Measurements from ENCODE around the gene FSTL5.

- TF ChIP-seq CTCF (IDR thresholded peaks at IDR 0.05; ENCODE audit: borderline replicate concordance, extremely low read depth, low read length, poor library complexity, severe bottlenecking), result no peak
- TF ChIP-seq EZH2 (IDR thresholded peaks at IDR 0.05; ENCODE audit: borderline replicate concordance, low read depth, low read length, severe bottlenecking), result no peak
Observed at GRCh38 chr4:161577579-161578301, 586.1 kb downstream of the FSTL5 start.

All from DND-41 (cell line).